HG02610 (cell line): ENCODE data around the gene TBC1D2B.
"Not testable (repeated sequence)": the region's sequence is repeated elsewhere in the genome, so short reads cannot be mapped to it uniquely, and the experiment has no call there.

Source experiments
- ATAC-seq: cut with Tn5 transposase; IDR thresholded peaks from one replicate; pipeline ENCODE4 v1.9.1; 2021; ENCODE audit warnings: mild to moderate bottlenecking, moderate library complexity; ENCODE audit not compliant: unreplicated experiment

Gene TBC1D2B

DNA sequence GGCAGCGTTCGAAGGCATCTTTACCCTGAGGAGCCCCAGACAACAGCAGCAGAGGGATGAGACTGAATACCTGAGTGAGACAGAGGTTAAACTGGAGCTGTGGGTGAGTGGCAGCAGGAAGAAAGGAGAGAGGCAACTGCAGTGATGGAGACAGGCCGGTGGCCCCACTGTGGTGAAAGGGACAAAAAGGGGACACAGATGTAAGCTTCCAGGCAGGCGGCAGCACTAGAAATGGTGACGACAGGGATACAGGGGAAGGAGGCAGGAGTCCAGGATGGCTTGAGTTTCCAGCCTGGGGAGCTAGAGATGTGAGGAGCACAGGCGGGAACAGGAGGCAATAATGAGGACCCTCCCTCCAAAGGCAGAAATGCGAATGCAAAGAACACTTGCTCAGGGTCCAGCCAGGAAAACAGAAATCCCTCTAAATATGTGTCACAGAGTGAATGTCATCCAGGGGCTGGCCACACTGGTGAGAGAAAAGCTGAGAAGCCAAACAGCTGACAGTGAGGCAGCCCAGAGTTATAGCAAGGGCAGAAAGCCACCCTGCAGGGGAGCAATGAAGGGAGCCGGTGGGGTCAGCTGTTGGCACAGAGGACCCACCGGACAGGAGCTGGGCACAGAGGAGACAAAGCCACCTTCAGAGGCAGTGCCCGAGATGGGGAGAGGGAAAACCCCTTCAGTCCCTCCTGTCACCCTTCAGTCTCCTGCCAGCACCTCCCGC is 70.1 kb downstream of the TBC1D2B start:
- ATAC-seq: no peak

- ATAC-seq: no peak
These were observed 70.8 kb downstream of the TBC1D2B start for GRCh38 chr15:78006567-78007205.

DNA sequence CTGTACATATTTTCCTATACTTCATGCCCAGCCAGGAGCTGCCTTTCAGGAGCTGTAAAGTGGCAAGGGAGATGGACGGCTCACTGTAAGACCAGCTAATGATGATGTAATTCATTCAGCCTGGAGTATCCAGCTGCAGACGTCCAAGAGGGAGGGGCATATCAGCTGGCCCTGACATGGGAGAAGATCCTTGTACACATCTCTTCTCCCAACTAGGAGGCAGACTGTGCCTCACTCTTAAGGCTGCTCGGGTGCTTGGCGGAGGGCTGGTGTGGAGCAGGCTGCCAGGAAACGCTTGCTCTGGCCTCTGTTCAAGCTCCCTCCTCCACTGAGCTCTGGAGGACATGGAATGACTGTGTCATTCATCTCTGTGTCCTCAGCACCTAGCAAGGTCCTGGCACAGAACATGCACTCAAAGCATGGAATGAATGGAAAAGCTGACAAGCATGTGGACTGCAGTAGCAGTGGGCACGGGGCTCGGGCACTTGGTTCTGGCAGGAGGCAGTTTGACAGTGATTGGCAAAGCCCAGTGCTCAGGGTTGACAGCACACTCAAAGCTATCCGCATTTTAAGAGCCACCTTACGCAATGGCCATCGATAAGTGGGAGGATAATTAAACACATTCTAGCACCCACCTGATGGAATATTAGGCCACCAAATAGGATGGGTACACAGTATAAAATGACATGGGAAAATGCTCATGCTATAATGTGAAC is 72.4 kb downstream of the TBC1D2B start:
- no peak for ATAC-seq

GRCh38 chr15:78004222-78004727 is 73.2 kb downstream of the TBC1D2B start:
- ATAC-seq: no peak

GRCh38 chr15:78003539-78004008 is 73.9 kb downstream of the TBC1D2B start:
- no peak for ATAC-seq

DNA sequence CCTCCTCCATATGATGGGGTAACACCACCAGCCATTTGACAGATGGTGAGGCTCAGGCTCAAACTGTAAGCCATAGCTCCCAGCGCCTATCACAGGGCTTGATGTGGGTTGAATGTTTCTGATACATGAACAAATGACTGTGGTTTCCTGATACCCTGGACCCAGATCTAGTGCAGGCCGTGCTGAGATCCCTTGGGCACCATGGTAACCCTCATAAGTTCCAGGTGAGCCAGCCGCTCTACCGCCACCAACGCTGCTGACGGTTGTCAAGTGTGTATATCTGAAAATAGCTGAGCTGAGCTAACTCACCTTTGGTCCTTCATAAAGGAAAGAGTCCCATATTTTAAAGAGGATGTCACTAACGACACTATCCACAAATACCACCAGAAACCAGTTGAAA is 74.5 kb downstream of the TBC1D2B start:
- ATAC-seq: no peak

DNA sequence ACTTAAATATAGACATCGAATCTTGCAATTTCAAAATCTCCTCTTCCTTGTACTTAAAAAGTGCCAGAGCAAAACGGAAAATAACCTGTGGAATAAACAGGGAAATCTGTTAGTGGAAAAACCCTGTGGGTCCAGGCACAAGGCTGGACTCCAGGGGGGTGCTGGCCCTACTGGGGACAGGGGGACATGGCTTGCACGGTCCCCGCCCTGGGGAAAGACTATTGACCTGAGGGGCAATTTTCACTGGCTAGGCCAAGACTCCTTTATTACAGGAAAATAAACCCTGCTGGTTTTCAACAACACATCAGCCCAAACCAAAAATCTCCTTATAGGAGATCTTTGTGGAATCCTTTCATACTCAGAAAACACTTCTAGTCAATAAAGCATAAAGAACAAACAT is 75.9 kb downstream of the TBC1D2B start:
- ATAC-seq: no peak

DNA sequence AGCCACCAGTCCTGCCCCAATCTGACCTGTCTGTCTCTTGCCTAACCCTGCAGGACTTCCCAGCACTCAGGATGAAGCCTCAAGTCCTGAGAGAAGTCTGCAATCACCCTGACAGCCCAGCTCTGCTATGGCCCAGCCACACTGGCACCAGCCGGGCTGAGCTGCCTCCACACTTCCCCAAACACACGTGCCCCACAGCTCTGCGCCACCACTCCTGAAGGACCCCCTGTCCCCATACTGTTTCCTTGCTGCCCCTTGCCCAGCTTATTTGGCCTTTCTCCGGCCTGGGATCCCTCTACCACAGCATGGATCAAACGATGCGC is 76.6 kb downstream of the TBC1D2B start:
- no peak for ATAC-seq

GRCh38 chr15:78000091-78000926 is 77.2 kb downstream of the TBC1D2B start:
- no peak for ATAC-seq

DNA sequence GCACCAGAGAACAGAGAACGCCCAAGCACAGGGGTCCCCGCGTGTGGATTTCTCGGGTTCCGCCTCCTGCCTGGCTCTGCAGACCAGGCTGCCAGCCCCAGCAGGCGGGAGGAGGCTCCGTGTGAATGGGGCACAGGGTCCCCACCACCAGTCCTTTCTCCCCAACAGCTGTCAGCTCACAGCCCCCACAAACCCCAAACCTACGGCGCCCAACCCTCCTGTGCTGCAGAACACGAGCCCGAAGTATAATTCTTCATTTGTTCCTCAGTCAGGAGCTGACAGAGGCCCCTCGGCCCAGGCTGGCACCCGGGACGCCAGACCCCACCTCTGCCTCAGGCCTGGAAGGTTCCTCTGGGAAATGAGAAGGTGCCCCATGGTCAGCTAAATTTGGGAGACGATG is 78.0 kb downstream of the TBC1D2B start:
- no peak for ATAC-seq

- no peak for ATAC-seq
These were observed 78.9 kb downstream of the TBC1D2B start for GRCh38 chr15:77998592-77998991.

DNA sequence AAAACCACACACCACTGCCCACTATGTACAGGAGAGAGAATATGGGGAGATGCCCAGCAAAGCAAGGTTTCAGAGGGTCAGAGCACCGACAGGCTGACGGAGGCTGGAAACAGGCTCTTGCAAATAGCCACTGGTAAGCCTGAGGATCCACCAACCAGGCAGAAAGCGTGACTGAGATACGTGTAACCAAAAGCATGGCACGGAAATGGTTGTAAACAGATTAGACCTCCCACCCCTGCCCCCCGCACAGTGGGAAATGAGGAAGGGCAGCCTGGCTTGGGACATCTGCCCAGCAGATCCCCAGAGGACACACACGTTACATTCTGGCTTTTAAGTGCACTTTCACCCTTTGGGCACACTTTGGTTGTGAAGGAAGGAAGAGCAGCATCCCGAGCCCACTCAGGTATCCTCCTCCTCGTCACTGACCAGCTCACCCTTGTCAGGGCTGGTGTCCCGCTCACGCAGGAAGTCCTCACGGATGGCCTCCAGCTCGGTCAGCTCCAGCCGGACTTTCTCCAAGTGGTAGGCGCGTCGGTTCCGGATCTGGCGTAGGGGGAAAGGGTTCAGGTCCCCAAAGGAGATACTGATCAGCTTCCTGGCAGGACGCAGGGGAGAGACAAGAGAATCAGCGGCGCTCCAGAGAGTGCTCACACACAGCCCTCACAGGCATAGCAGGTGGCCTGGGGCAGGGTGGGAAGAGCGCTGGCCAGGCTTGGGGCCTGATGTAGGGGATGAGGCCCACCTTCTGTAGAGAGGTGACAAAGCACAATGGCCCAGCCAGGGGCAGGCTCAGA is 79.6 kb downstream of the TBC1D2B start:
- ATAC-seq: not testable (repeated sequence)

DNA sequence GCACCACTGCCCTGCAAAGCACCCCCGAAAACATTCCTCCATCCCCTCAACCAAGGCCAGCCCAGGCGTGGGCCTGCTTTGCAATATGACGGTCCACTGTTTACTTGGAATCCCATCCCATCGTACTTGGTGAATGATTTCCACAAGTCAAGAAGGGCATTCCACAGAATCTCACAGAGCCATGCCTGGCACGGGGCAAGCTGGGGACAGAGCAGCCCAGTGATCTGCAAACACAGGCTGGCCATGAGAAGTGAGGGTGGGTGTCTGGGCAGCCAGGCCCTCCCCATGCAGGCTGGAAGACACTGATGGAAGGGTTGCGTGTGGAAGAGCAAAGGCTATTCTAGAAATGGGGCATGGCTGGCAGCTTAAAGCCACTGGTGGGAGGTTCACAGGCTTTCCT is 80.3 kb downstream of the TBC1D2B start:
- ATAC-seq: not testable (repeated sequence)

GRCh38 chr15:77996713-77997171 is 80.8 kb downstream of the TBC1D2B start:
- not testable (repeated sequence) for ATAC-seq

GRCh38 chr15:77996226-77996625 is 81.3 kb downstream of the TBC1D2B start:
- ATAC-seq: not testable (repeated sequence)

DNA sequence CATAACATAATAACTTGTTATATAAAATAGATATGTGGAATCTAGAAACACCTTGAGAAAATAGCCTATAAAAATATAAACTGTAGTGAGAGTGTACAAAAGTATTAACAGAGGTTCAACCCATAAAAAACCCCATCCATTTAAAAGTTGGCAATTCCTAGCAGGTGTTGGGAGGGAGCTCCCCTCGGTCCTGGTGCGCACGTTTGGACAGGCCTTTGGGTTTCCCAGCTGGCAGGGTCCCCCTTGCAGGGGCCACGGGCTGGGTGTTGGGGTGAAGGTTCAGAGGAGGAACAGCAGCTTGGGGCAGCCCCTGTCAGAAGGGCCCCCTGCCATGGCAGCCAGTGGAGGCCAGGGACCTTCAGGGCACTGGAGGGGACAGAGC is 82.0 kb downstream of the TBC1D2B start:
- not testable (repeated sequence) for ATAC-seq

DNA sequence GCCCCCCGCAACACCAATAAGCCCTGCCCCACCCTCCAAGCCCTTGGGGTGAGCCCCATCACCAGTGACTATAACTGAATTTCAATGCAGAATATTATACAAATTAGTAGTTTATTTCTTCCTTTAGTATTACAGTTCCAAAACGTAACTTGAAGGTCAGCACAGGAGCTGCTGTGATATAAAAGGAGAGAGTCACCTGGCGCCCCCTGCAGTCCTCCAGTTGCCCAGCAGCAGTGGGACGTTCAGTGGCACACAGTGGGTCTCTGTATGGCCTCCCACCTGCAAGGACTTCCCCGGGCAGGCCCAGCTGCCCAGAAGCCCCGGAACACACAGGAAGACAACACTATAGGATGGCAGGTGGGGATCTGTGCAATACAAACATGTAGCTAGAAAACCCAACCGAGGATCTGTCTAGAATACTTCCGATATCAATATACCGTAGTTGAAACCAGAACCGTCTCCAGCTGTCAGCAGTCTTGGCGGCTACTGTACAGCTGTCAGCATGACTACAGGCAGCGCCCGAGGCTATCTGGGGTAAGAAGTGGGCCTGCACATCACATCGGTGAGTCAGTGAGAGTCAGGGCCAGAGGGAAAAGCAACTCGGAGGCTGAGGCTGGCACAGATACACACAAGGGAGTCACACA is 82.5 kb downstream of the TBC1D2B start:
- not testable (repeated sequence) for ATAC-seq

- ATAC-seq: peak; percentile 86
These were observed 83.4 kb downstream of the TBC1D2B start for GRCh38 chr15:77993970-77994693.

DNA sequence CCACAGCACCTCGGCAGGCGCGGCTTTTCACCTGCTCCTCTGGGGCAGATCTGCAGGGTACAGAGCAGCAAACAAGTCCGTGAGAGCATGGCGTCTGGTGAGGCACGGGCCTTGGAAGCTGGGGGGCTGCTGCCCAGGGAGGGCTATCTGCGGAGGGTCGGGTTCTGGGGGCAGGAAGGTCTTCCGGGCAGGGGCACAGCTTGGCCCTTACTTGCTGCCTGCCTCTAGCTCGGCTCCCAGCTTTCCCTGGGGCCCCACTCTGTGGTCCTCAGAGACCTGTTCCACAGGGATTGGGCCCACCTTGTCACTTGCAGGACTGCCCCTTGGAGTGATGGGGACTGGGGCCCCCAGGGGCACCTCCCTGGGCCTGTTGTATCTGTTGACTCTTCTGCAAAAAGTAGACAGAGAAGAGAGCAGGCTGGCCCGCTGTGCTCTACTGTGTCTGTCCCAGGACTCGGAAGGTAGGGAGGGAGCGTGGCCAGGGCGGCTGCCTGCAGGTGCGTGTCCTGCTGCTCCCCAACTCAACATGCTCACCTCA is 84.1 kb downstream of the TBC1D2B start:
- ATAC-seq: peak; percentile 15
